DND-41 (cell line): ENCODE results near the gene PDE6A.
"Not testable (repeated sequence)": the region's sequence is repeated elsewhere in the genome, so short reads cannot be mapped to it uniquely, and the experiment has no call there.

Source experiments
- ATAC-seq: fragments of 200-7000 bp; cut with Tn5 transposase; 3 replicates; pipeline ENCODE4 v1.9.1; 2021; ENCODE audit warnings: low read depth; ENCODE audit not compliant: insufficient read depth
- DNase-seq: peaks from one replicate; pipeline ENCODE4 v3.0.0-alpha.2; 2020
- H2AFZ ChIP-seq: 2 replicates; pipeline ENCODE4 v1.6.0; 2012; ENCODE audit warnings: low read depth, low read length
- H3K27ac ChIP-seq: 2 replicates; pipeline ENCODE4 v1.5.1; 2012; ENCODE audit warnings: low read length, inconsistent platforms
- H3K27me3 ChIP-seq: fragments of 200-600 bp; sonication (generic); 2 replicates; pipeline ENCODE4 v1.6.0; 2012; ENCODE audit warnings: low read length, mild to moderate bottlenecking, inconsistent platforms; ENCODE audit not compliant: insufficient read depth, poor library complexity
- H3K36me3 ChIP-seq: 2 replicates; pipeline ENCODE4 v1.5.1; 2012; ENCODE audit warnings: low read length, inconsistent platforms; ENCODE audit not compliant: insufficient read depth
- H3K4me1 ChIP-seq: 2 replicates; pipeline ENCODE4 v1.5.1; 2012; ENCODE audit warnings: mild to moderate bottlenecking, low read length; ENCODE audit not compliant: insufficient read depth
- H3K4me2 ChIP-seq: 2 replicates; pipeline ENCODE4 v1.6.0; 2012; ENCODE audit warnings: mild to moderate bottlenecking, moderate library complexity, low read length, inconsistent platforms; ENCODE audit not compliant: insufficient read depth
- H3K4me3 ChIP-seq, 2 experiments: fragments of 200-600 bp in 1 of 2; shearing (Covaris generic) in 1 of 2; 2 replicates each; pipeline ENCODE4 v1.5.1; 2012 to 2016; ENCODE audit warnings: inconsistent platforms in 2 of 2, low read length in 2 of 2, mild to moderate bottlenecking in 2 of 2, low read depth in 1 of 2, moderate library complexity in 1 of 2
- H3K79me2 ChIP-seq: 2 replicates; pipeline ENCODE4 v1.6.0; 2012; ENCODE audit warnings: low read length, inconsistent platforms; ENCODE audit not compliant: insufficient read depth
- H3K9ac ChIP-seq: 2 replicates; pipeline ENCODE4 v1.6.0; 2012; ENCODE audit warnings: low read depth, mild to moderate bottlenecking, inconsistent platforms, low read length, moderate library complexity
- H3K9me3 ChIP-seq: 2 replicates; pipeline ENCODE4 v1.5.1; 2012; ENCODE audit warnings: low read length, moderate library complexity, mild to moderate bottlenecking, inconsistent platforms; ENCODE audit not compliant: insufficient read depth, severe bottlenecking
- H4K20me1 ChIP-seq: 2 replicates; pipeline ENCODE4 v1.6.0; 2012; ENCODE audit warnings: low read length; ENCODE audit not compliant: insufficient read depth
- EZH2 ChIP-seq: IDR thresholded peaks from 3 replicates; pipeline ENCODE4 v1.6.1; 2012; ENCODE audit warnings: borderline replicate concordance, low read depth, mild to moderate bottlenecking, moderate library complexity, low read length, inconsistent platforms; ENCODE audit not compliant: severe bottlenecking
- TF ChIP-seq, protein P1 (sequence below): IDR thresholded peaks from 2 replicates; pipeline ENCODE4 v1.5.1; 2012; ENCODE audit warnings: borderline replicate concordance, low read length, moderate library complexity, mild to moderate bottlenecking; ENCODE audit not compliant: poor library complexity, severe bottlenecking; ENCODE audit errors: extremely low read depth

PDE6A gene

DNA sequence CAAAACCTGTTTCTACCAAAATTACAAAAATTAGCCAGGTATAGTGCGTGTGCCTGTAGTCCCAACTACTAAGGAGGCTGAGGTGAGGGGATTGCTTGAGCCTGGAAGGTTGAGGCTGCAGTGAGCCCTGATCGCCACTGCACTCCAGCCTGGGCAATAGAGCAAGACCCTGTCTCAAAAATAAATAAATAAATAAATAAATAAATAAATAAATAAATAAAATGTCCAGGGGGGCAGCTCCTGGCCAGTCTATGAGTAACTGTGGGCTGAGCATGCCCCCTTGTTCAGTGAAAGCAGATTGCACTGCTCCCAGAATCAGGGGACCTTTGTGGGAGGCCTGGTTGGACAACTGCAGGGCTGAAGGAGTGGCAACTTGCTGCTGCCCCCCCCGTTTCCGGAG is 62.7 kb downstream of the PDE6A start:
- no peak overlapping the region for H3K27ac ChIP-seq
- H3K9ac ChIP-seq, result no peak overlapping the region
- H3K36me3 ChIP-seq, result no peaks in the 10 kb centered on the region
- peaks cover 4% of the 10 kb centered on the region for H3K27me3 ChIP-seq
- DNase-seq, result no peak
- H3K9me3 ChIP-seq, result no peaks in the 10 kb centered on the region
- TF ChIP-seq, protein P1, sequence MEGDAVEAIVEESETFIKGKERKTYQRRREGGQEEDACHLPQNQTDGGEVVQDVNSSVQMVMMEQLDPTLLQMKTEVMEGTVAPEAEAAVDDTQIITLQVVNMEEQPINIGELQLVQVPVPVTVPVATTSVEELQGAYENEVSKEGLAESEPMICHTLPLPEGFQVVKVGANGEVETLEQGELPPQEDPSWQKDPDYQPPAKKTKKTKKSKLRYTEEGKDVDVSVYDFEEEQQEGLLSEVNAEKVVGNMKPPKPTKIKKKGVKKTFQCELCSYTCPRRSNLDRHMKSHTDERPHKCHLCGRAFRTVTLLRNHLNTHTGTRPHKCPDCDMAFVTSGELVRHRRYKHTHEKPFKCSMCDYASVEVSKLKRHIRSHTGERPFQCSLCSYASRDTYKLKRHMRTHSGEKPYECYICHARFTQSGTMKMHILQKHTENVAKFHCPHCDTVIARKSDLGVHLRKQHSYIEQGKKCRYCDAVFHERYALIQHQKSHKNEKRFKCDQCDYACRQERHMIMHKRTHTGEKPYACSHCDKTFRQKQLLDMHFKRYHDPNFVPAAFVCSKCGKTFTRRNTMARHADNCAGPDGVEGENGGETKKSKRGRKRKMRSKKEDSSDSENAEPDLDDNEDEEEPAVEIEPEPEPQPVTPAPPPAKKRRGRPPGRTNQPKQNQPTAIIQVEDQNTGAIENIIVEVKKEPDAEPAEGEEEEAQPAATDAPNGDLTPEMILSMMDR, result no peak
- TF ChIP-seq EZH2, result no peak
- H3K79me2 ChIP-seq, result no peaks in the 10 kb centered on the region
- H2AFZ ChIP-seq, result no peak overlapping the region
- H3K4me1 ChIP-seq, result no peaks in the 10 kb centered on the region
- no peak overlapping the region for H3K4me3 ChIP-seq
- no peak for ATAC-seq
- H4K20me1 ChIP-seq, result no peaks in the 10 kb centered on the region
- H3K4me2 ChIP-seq, result no peak overlapping the region

DNA sequence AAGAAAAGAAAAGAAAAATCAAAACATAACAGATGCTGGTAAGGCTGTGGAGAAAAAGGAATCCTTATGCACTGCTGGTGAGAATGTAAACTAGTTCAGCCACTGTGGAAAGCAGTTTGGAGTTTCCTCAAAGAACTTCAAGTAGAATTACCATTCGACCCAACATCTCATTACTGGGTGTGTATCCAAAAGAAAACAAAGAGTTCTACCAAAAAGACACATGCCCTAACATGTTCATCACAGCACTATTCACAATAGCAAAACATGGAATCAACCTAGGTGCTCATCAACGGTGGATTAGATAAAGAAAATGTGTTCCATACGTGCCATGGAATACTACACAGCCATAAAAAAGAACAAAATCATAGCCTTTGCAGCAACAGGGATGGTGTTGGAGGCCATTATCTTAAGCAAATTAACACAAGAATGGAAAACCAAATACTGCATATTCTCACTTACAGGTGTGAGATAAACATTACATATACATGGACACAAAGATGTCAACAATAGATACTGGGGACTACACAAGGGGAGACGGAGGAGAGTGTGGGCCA is 63.4 kb downstream of the PDE6A start:
- H2AFZ ChIP-seq, result no peak overlapping the region
- no peak overlapping the region for H3K27ac ChIP-seq
- H3K9me3 ChIP-seq, result no peaks in the 10 kb centered on the region
- DNase-seq (no peak), ATAC-seq (no peak)
- no peaks in the 10 kb centered on the region for H4K20me1 ChIP-seq
- H3K79me2 ChIP-seq, result no peaks in the 10 kb centered on the region
- TF ChIP-seq EZH2, result no peak
- TF ChIP-seq, protein P1, result no peak
- H3K36me3 ChIP-seq, result no peaks in the 10 kb centered on the region
- no peaks in the 10 kb centered on the region for H3K4me1 ChIP-seq
- H3K27me3 ChIP-seq, result peaks cover 4% of the 10 kb centered on the region
- H3K9ac ChIP-seq, result no peak overlapping the region
- no peak overlapping the region for H3K4me2 ChIP-seq
- no peak overlapping the region for H3K4me3 ChIP-seq

DNA sequence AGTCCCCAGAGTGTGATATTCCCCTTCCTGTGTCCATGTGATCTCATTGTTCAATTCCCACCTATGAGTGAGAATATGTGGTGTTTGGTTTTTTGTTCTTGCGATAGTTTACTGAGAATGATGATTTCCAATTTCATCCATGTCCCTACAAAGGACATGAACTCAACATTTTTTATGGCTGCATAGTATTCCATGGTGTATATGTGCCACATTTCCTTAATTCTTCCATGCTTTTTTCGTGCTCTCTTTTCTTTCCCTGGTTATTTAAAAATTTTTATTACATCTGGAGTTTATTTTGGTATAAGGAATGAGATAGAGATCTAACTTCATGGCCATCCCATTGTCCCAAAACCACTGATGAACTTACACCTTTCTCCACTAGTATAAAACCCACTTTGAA is 65.0 kb downstream of the PDE6A start:
- not testable (repeated sequence) for H3K27ac ChIP-seq, DNase-seq, H3K79me2 ChIP-seq, H4K20me1 ChIP-seq, H3K36me3 ChIP-seq, H3K4me2 ChIP-seq, H2AFZ ChIP-seq, H3K27me3 ChIP-seq, ATAC-seq, H3K9ac ChIP-seq, H3K9me3 ChIP-seq, H3K4me1 ChIP-seq, H3K4me3 ChIP-seq

DNA sequence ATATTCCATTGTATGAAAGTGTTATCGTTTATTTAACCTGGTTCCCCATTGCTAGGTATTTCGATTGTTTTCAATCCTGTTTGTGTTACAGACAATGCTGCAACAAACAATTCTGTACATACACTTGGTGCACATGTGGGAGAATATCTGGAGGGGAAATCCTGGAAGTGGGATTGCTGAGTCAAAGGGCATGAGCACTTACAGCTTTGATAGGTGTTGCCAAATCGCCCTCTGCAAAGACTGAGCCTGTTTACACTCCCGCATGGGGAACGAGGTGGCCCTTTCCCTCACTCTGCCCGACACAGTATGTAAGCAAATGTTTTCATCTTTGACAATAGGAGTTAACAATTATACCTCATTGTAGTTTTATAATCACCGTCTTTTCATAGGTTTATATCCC is 66.2 kb downstream of the PDE6A start:
- no peak for ATAC-seq
- no peak for DNase-seq
- Histone ChIP-seq H3K27ac (no peak overlapping the region), H3K79me2 (no peaks in the 10 kb centered on the region), H3K36me3 (no peaks in the 10 kb centered on the region), H3K27me3 (peaks cover 7% of the 10 kb centered on the region), H4K20me1 (no peaks in the 10 kb centered on the region), H2AFZ (no peak overlapping the region), H3K9ac (no peak overlapping the region), H3K4me3 (no peak overlapping the region), H3K4me1 (no peaks in the 10 kb centered on the region), H3K9me3 (no peaks in the 10 kb centered on the region), H3K4me2 (no peak overlapping the region)
- TF ChIP-seq, protein P1, result no peak
- no peak for TF ChIP-seq EZH2
